ENCODE data around the gene MLANA. TPM values are rescaled to one million over a fixed set of nuclear protein-coding genes. Genes with fewer than 3 reads are reported as not detected.
A peak's percentile ranks its signal among the peaks of the same experiment; 100 is the strongest.

Gene MLANA
- total RNA-seq, 6 donors from 2014 or later = not detected

DNA sequence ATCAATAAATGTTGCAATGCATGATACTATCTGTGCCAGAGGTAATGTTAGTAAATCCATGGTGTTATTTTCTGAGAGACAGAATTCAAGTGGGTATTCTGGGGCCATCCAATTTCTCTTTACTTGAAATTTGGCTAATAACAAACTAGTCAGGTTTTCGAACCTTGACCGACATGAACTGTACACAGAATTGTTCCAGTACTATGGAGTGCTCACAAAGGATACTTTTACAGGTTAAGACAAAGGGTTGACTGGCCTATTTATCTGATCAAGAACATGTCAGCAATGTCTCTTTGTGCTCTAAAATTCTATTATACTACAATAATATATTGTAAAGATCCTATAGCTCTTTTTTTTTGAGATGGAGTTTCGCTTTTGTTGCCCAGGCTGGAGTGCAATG is 18.2 kb downstream of the MLANA start:
- no peak overlapping the region for H3K4me3 ChIP-seq
- 96 to 97% methylated on average over 3 of the region's 3 CpGs for WGBS, 2 donors
- TF ChIP-seq POLR2A (IDR thresholded peaks at IDR 0.05) (no peak), POLR2AphosphoS5 (IDR thresholded peaks at IDR 0.05) (no peak), EP300 (IDR thresholded peaks at IDR 0.05) (no peak)
- TF ChIP-seq, protein P1, sequence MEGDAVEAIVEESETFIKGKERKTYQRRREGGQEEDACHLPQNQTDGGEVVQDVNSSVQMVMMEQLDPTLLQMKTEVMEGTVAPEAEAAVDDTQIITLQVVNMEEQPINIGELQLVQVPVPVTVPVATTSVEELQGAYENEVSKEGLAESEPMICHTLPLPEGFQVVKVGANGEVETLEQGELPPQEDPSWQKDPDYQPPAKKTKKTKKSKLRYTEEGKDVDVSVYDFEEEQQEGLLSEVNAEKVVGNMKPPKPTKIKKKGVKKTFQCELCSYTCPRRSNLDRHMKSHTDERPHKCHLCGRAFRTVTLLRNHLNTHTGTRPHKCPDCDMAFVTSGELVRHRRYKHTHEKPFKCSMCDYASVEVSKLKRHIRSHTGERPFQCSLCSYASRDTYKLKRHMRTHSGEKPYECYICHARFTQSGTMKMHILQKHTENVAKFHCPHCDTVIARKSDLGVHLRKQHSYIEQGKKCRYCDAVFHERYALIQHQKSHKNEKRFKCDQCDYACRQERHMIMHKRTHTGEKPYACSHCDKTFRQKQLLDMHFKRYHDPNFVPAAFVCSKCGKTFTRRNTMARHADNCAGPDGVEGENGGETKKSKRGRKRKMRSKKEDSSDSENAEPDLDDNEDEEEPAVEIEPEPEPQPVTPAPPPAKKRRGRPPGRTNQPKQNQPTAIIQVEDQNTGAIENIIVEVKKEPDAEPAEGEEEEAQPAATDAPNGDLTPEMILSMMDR (IDR thresholded peaks at IDR 0.05) = no peak

DNA sequence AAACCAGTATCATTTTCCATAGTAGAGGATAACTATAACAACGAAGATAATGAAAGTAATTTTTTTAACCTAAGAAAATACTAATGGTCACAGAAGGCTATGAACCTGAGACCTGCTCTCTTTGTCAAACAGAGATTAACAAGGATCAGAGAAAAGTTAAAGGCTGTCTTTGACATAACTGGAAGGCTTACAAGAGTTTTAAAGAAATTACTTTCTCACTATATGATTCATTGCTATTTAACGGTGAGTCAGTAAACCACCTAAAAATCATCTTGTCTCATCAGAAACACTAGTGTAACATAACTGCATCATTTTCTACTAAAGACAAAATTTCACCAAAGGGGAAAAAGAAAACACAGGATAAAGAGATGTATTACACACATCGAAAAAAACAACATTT is 19.3 kb downstream of the MLANA start:
- H3K27ac ChIP-seq = no peak overlapping the region
- H3K9me3 ChIP-seq = no peaks in the 10 kb centered on the region
- ATAC-seq (ENCODE audit: low FRiP score in 2 of 2) = no peak
- H3K4me3 ChIP-seq = no peak overlapping the region
- no peaks in the 10 kb centered on the region for H3K4me1 ChIP-seq
- no peaks in the 10 kb centered on the region for H3K27me3 ChIP-seq
- no peak for TF ChIP-seq POLR2AphosphoS5 (IDR thresholded peaks at IDR 0.05)
- TF ChIP-seq POLR2A (IDR thresholded peaks at IDR 0.05) = no peak
- no peak for TF ChIP-seq EP300 (IDR thresholded peaks at IDR 0.05)
- TF ChIP-seq, protein P1 (IDR thresholded peaks at IDR 0.05) = no peak
- WGBS, 2 donors = 89 to 92% methylated on average over 3 of the region's 3 CpGs
- no peak for DNase-seq
- peaks cover 0 to 23% (median 0%) of the 10 kb centered on the region in 4 donors for H3K36me3 ChIP-seq

More for the DNA sequence above, 18.2 kb downstream of the MLANA start:
- Histone ChIP-seq H3K27me3 (no peaks in the 10 kb centered on the region), H3K36me3 (peaks cover 0 to 23% (median 0%) of the 10 kb centered on the region in 4 donors), H3K4me1 (no peaks in the 10 kb centered on the region), H3K9me3 (no peaks in the 10 kb centered on the region), H3K27ac (no peak overlapping the region)
- no peak for DNase-seq
- ATAC-seq (ENCODE audit: low FRiP score in 2 of 2) = no peak

DNA sequence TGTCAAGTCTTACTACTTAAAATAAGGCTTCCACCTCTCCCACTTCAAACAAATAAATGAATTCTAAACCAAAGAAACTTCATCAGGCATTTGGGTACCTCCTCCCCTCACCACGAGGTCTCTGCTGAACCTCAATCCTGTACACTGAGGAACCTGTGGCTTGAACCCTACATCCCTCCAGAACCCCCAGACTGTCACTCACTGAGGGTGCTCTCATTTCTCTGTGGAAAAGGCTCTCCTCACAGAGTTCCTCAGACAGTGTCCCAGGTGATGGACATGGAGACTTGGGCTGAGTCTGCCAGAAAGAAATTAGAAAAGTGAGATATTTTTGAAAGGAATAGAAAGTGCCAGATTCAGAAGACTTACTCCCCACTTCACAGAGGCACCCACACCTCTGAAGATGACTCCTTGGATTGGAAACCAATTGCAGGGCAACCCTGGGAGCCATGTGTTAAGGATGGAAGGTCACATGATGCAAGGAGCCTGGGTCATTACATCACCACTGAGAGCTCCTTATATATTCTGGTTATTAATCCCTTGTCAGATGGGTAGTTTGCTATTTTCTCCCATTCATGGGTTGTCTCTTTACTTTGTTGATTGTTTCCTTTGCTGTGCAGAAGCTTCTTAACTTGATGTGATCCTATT is 19.8 kb downstream of the MLANA start:
- Histone ChIP-seq H3K9me3 (no peaks in the 10 kb centered on the region), H3K27me3 (no peaks in the 10 kb centered on the region), H3K36me3 (peaks cover 0 to 18% (median 0%) of the 10 kb centered on the region in 4 donors), H3K4me1 (no peaks in the 10 kb centered on the region), H3K4me3 (no peak overlapping the region), H3K27ac (no peak overlapping the region)
- no peak for DNase-seq
- ATAC-seq (ENCODE audit: low FRiP score in 2 of 2) = no peak
- TF ChIP-seq, protein P1 (IDR thresholded peaks at IDR 0.05) = no peak
- no peak for TF ChIP-seq EP300 (IDR thresholded peaks at IDR 0.05)
- no peak for TF ChIP-seq POLR2AphosphoS5 (IDR thresholded peaks at IDR 0.05)
- no peak for TF ChIP-seq POLR2A (IDR thresholded peaks at IDR 0.05)
- 78 to 87% methylated on average over 1 of the region's 1 CpG for WGBS, 2 donors

DNA sequence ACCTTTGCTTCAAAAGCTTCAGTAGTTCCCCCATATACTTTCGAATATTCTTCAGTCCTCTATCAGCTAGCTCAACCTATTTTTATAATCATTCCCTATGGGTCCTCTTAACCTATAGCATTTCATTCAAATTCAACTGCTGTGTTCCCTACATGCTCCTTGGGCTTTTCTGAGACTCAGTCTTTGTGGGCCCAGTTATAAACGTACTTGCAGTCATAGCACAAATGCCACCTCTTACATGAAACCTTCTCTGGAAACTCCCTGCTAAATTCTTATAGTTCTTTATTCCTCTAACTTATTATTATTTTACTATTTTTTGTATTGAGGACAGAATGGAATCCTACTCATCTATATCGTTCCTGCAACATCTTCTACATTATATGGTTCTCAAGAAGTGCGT is 24.7 kb downstream of the MLANA start:
- H3K27ac ChIP-seq = no peak overlapping the region
- 82 to 87% methylated on average over 4 of the region's 4 CpGs for WGBS, 2 donors
- peaks cover 0 to 4% (median 0%) of the 10 kb centered on the region in 4 donors for H3K4me1 ChIP-seq
- H3K27me3 ChIP-seq = no peaks in the 10 kb centered on the region
- no peaks in the 10 kb centered on the region for H3K9me3 ChIP-seq
- DNase-seq (no peak), ATAC-seq (ENCODE audit: low FRiP score in 2 of 2) (no peak)
- no peak overlapping the region for H3K4me3 ChIP-seq
- H3K36me3 ChIP-seq = peaks cover 0 to 10% (median 0%) of the 10 kb centered on the region in 4 donors
- no peak for TF ChIP-seq POLR2AphosphoS5 (IDR thresholded peaks at IDR 0.05)

DNA sequence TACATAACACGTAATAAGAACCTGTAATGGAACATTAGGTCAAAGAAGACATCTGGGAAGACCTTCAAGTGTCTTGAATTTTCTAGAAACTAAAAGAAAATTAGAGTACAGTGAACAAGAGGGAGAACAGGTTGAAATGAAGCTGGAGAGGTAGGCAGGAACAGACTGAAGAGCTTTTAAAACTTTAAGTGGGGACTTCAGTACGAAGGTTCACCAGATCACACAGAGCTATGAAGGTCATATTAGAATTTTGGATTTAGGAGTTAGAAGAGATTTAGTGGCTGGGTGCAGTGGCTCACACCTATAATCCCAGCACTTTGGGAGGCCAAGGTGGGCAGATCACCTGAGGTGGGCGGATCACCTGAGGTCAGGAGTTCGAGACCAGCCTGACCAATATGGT is 26.6 kb downstream of the MLANA start:
- H3K9me3 ChIP-seq = no peaks in the 10 kb centered on the region
- H3K27ac ChIP-seq = peak overlapping the region in 1 of 4 donors; percentile 21
- 69 to 77% methylated on average over 4 of the region's 4 CpGs for WGBS, 2 donors
- peaks cover 0 to 4% (median 0%) of the 10 kb centered on the region in 4 donors for H3K4me1 ChIP-seq
- no peak overlapping the region for H3K4me3 ChIP-seq
- TF ChIP-seq, protein P1 (IDR thresholded peaks at IDR 0.05) = no peak
- TF ChIP-seq EP300 (IDR thresholded peaks at IDR 0.05) (no peak), POLR2AphosphoS5 (IDR thresholded peaks at IDR 0.05) (no peak), POLR2A (IDR thresholded peaks at IDR 0.05) (no peak)
- DNase-seq = no peak
- no peaks in the 10 kb centered on the region for H3K27me3 ChIP-seq
- ATAC-seq (ENCODE audit: low FRiP score in 2 of 2) = peak in 1 of 2 donors; percentile 62
- H3K36me3 ChIP-seq = peaks cover 0 to 25% (median 11%) of the 10 kb centered on the region in 4 donors

All from upper lobe of left lung (tissue), 6 donors.